NT2/D1 (cell line): ENCODE results near the gene MAP1B.

ENCODE experiments used
- DNase-seq: peaks from one replicate; pipeline ENCODE4 v3.0.0-alpha.2; 2011; ENCODE audit warnings: low read depth, low spot score
- H3K27me3 ChIP-seq: 2 replicates; pipeline ENCODE4 v1.6.0; 2011; ENCODE audit warnings: mild to moderate bottlenecking; ENCODE audit not compliant: insufficient read length, insufficient read depth
- H3K36me3 ChIP-seq: 2 replicates; pipeline ENCODE4 v1.6.1; 2011; ENCODE audit warnings: mild to moderate bottlenecking, low read length, mixed read lengths; ENCODE audit not compliant: insufficient read depth, insufficient read length
- H3K4me1 ChIP-seq: 2 replicates; pipeline ENCODE4 v1.5.1; 2011; ENCODE audit not compliant: insufficient read depth, insufficient read length
- H3K4me3 ChIP-seq: 2 replicates; pipeline ENCODE4 v1.5.1; 2011; ENCODE audit warnings: low read depth; ENCODE audit not compliant: insufficient read length
- H3K9ac ChIP-seq: 2 replicates; pipeline ENCODE4 v1.6.0; 2011; ENCODE audit warnings: low read depth; ENCODE audit not compliant: insufficient read length
- H3K9me3 ChIP-seq: 2 replicates; pipeline ENCODE4 v1.5.1; 2011; ENCODE audit warnings: mild to moderate bottlenecking, low read length; ENCODE audit not compliant: insufficient read depth
- SUZ12 ChIP-seq: IDR thresholded peaks from 2 replicates; pipeline ENCODE4 v1.6.1; 2011; ENCODE audit not compliant: insufficient read length, insufficient read depth; ENCODE audit errors: extremely low read depth
- YY1 ChIP-seq: IDR thresholded peaks from 2 replicates; pipeline ENCODE4 v1.6.1; 2011; ENCODE audit not compliant: insufficient read length, insufficient read depth
- ZNF274 ChIP-seq: IDR thresholded peaks from 2 replicates; pipeline ENCODE4 v1.6.1; 2011; ENCODE audit warnings: mild to moderate bottlenecking, low read depth, low read length

Gene MAP1B

DNA sequence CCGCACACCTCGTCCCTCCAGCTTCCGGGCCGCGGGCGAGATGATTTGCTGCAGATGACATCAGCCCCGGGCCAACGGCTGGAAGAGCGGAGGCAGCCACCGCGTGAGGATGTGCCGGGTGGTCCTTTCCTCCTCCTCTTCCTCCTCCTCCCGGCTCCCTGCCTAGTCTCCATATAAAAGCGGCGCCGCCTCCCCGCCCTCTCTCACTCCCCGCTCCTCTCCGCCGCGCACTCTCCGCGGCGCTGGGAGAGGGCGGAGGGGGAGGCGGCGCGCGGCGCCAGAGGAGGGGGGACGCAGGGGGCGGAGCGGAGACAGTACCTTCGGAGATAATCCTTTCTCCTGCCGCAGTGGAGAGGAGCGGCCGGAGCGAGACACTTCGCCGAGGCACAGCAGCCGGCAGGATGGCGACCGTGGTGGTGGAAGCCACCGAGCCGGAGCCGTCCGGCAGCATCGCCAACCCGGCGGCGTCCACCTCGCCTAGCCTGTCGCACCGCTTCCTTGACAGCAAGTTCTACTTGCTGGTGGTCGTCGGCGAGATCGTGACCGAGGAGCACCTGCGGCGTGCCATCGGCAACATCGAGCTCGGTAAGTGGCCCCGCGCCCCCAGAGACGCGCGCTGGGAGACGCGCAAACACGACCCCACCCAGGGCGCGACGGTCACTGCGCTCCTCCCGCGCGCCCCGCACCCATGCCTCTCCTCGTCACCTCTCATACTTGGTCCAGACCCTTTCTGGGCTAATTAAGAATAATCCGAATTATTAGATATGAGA, at the start of gene MAP1B:
MAP1B (plus strand) TSS at position 345 of the 770 bp plus-strand sequence; CDS start at position 402, 57 bp downstream.
- H3K9ac ChIP-seq: peak within 1 kb of the TSS; percentile 99
- DNase-seq: peak; percentile 84
- peaks cover 3% of the 10 kb centered on the region for H3K4me1 ChIP-seq
- H3K36me3 ChIP-seq: peaks cover 22% of the 10 kb centered on the region
- no peaks in the 10 kb centered on the region for H3K9me3 ChIP-seq
- H3K4me3 ChIP-seq: peak within 1 kb of the TSS; percentile 98
- H3K27me3 ChIP-seq: no peaks in the 10 kb centered on the region
- TF ChIP-seq ZNF274 (no peak), YY1 (no peak), SUZ12 (no peak)

DNA sequence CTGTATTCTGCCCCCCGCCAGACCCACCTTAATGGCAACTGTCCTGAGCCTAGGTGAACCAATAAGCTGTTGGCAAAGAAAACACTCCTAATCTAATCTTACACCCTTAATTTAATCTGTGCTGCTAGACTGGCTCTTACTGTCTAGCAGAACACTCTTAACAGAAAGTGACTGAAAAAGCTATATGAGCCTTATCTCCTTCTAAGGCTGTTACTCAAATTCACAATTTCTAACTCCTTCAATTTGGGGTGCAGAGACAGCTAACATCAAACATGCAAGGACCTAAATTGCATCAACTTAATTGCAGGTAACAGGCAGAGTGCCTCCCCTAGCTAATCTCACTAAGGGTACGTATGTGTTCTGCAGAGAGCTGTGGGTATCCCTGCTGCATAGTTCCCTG, 49.5 kb upstream of the MAP1B start:
- Histone ChIP-seq H3K36me3 (no peaks in the 10 kb centered on the region), H3K27me3 (no peaks in the 10 kb centered on the region), H3K4me1 (no peaks in the 10 kb centered on the region), H3K9ac (no peak overlapping the region), H3K4me3 (no peak overlapping the region), H3K9me3 (no peaks in the 10 kb centered on the region)
- no peak for TF ChIP-seq SUZ12
- no peak for DNase-seq

- H3K27me3 ChIP-seq: no peaks in the 10 kb centered on the region
- no peak overlapping the region for H3K9ac ChIP-seq
- DNase-seq: no peak
- H3K4me3 ChIP-seq: no peak overlapping the region
- no peaks in the 10 kb centered on the region for H3K9me3 ChIP-seq
- no peaks in the 10 kb centered on the region for H3K36me3 ChIP-seq
- TF ChIP-seq YY1: no peak
- TF ChIP-seq SUZ12: no peak
- no peak for TF ChIP-seq ZNF274
- H3K4me1 ChIP-seq: peaks cover 3% of the 10 kb centered on the region
Measured at GRCh38 chr5:72063219-72063819, 44.0 kb upstream of the MAP1B start.

- TF ChIP-seq SUZ12 (no peak), ZNF274 (no peak), YY1 (no peak)
- peaks cover 3% of the 10 kb centered on the region for H3K4me1 ChIP-seq
- DNase-seq: no peak
Measured at GRCh38 chr5:72064801-72065570, 42.3 kb upstream of the MAP1B start.

GRCh38 chr5:72065751-72066255, 41.5 kb upstream of the MAP1B start:
- H3K27me3 ChIP-seq: no peaks in the 10 kb centered on the region
- no peaks in the 10 kb centered on the region for H3K36me3 ChIP-seq
- H3K9me3 ChIP-seq: no peaks in the 10 kb centered on the region
- peaks cover 3% of the 10 kb centered on the region for H3K4me1 ChIP-seq
- no peak for TF ChIP-seq YY1
- TF ChIP-seq ZNF274: no peak
- TF ChIP-seq SUZ12: no peak
- peak overlapping the region; percentile 46 for H3K9ac ChIP-seq
- H3K4me3 ChIP-seq: no peak overlapping the region
- DNase-seq: peak; percentile 78

More at GRCh38 chr5:72064801-72065570, 42.3 kb upstream of the MAP1B start:
- H3K4me3 ChIP-seq: no peak overlapping the region
- H3K9me3 ChIP-seq: no peaks in the 10 kb centered on the region
- H3K27me3 ChIP-seq: no peaks in the 10 kb centered on the region
- H3K9ac ChIP-seq: no peak overlapping the region
- no peaks in the 10 kb centered on the region for H3K36me3 ChIP-seq

GRCh38 chr5:72066705-72067107, 40.6 kb upstream of the MAP1B start:
- Histone ChIP-seq H3K4me3 (no peak overlapping the region), H3K27me3 (no peaks in the 10 kb centered on the region), H3K36me3 (no peaks in the 10 kb centered on the region), H3K4me1 (peaks cover 3% of the 10 kb centered on the region), H3K9ac (no peak overlapping the region), H3K9me3 (no peaks in the 10 kb centered on the region)
- no peak for DNase-seq
- no peak for TF ChIP-seq SUZ12
- no peak for TF ChIP-seq YY1
- no peak for TF ChIP-seq ZNF274
